ENCODE measurements around the gene CELF1. TPM values are rescaled to one million over a fixed set of nuclear protein-coding genes. Genes with fewer than 3 reads are reported as not detected.

The CELF1 gene
- total and polyA plus RNA-seq, 2 donors (not counting 1 experiment from before 2014, with no cell fraction given), result 81.1 to 100 TPM

GRCh38 chr11:47441421-47441820, 111.5 kb downstream of the CELF1 start:
- Histone ChIP-seq H3K36me3 (ENCODE audit: control insufficient read depth, insufficient read depth, low read length) (no peaks in the 10 kb centered on the region), H3K9ac (ENCODE audit: insufficient read depth, low read length) (no peak overlapping the region), H4K20me1 (ENCODE audit: control insufficient read depth, extremely low read depth, insufficient read depth, low read length) (no peaks in the 10 kb centered on the region), H3K27me3 (ENCODE audit: control insufficient read depth, insufficient read depth, low read length) (no peaks in the 10 kb centered on the region), H3K9me3 (ENCODE audit: control insufficient read depth, insufficient read depth, low read depth, low read length) (no peaks in the 10 kb centered on the region), H3K27ac (ENCODE audit: insufficient read depth, low read length) (no peak overlapping the region), H3K4me2 (ENCODE audit: extremely low read depth, insufficient read depth, low read length) (no peak overlapping the region), H3K4me3 (replicated peaks in 1 of 4; ENCODE audit: control extremely low read depth in 1 of 4, insufficient read depth in 1 of 4, low read depth in 3 of 4, low read length in 4 of 4) (no peak overlapping the region), H3K4me1 (ENCODE audit: control insufficient read depth, extremely low read depth, insufficient read depth, low read length) (no peaks in the 10 kb centered on the region), H2AFZ (ENCODE audit: low read length) (no peak overlapping the region), H3K79me2 (ENCODE audit: control insufficient read depth, insufficient read depth, low read length) (no peaks in the 10 kb centered on the region)
- no peak for TF ChIP-seq EZH2 (IDR thresholded peaks at IDR 0.05; ENCODE audit: low read length, missing control alignments)
- TF ChIP-seq, protein P1, sequence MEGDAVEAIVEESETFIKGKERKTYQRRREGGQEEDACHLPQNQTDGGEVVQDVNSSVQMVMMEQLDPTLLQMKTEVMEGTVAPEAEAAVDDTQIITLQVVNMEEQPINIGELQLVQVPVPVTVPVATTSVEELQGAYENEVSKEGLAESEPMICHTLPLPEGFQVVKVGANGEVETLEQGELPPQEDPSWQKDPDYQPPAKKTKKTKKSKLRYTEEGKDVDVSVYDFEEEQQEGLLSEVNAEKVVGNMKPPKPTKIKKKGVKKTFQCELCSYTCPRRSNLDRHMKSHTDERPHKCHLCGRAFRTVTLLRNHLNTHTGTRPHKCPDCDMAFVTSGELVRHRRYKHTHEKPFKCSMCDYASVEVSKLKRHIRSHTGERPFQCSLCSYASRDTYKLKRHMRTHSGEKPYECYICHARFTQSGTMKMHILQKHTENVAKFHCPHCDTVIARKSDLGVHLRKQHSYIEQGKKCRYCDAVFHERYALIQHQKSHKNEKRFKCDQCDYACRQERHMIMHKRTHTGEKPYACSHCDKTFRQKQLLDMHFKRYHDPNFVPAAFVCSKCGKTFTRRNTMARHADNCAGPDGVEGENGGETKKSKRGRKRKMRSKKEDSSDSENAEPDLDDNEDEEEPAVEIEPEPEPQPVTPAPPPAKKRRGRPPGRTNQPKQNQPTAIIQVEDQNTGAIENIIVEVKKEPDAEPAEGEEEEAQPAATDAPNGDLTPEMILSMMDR (conservative IDR thresholded peaks at IDR 0.05 in 1 of 2, IDR thresholded peaks at IDR 0.05 in 1 of 2; ENCODE audit: low read depth in 1 of 2, low read length in 2 of 2), result no peak
- DNase-seq (ENCODE audit: low read depth in 2 of 2), result no peak

- H3K4me1 ChIP-seq (ENCODE audit: control insufficient read depth, extremely low read depth, insufficient read depth, low read length), result no peaks in the 10 kb centered on the region
- H2AFZ ChIP-seq (ENCODE audit: low read length), result no peak overlapping the region
- no peak overlapping the region for H3K27ac ChIP-seq (ENCODE audit: insufficient read depth, low read length)
- no peaks in the 10 kb centered on the region for H4K20me1 ChIP-seq (ENCODE audit: control insufficient read depth, extremely low read depth, insufficient read depth, low read length)
- no peak overlapping the region for H3K4me2 ChIP-seq (ENCODE audit: extremely low read depth, insufficient read depth, low read length)
- H3K27me3 ChIP-seq (ENCODE audit: control insufficient read depth, insufficient read depth, low read length), result no peaks in the 10 kb centered on the region
- H3K79me2 ChIP-seq (ENCODE audit: control insufficient read depth, insufficient read depth, low read length), result no peaks in the 10 kb centered on the region
- TF ChIP-seq, protein P1 (conservative IDR thresholded peaks at IDR 0.05 in 1 of 2, IDR thresholded peaks at IDR 0.05 in 1 of 2; ENCODE audit: low read depth in 1 of 2, low read length in 2 of 2), result no peak
- TF ChIP-seq EZH2 (IDR thresholded peaks at IDR 0.05; ENCODE audit: low read length, missing control alignments), result no peak
- H3K9ac ChIP-seq (ENCODE audit: insufficient read depth, low read length), result no peak overlapping the region
- DNase-seq (ENCODE audit: low read depth in 2 of 2), result no peak
- H3K9me3 ChIP-seq (ENCODE audit: control insufficient read depth, insufficient read depth, low read depth, low read length), result no peaks in the 10 kb centered on the region
- no peaks in the 10 kb centered on the region for H3K36me3 ChIP-seq (ENCODE audit: control insufficient read depth, insufficient read depth, low read length)
- H3K4me3 ChIP-seq (replicated peaks in 1 of 4; ENCODE audit: control extremely low read depth in 1 of 4, insufficient read depth in 1 of 4, low read depth in 3 of 4, low read length in 4 of 4), result no peak overlapping the region
These were observed 112.9 kb downstream of the CELF1 start for GRCh38 chr11:47440054-47440476.

GRCh38 chr11:47438721-47439120, 114.2 kb downstream of the CELF1 start:
- Histone ChIP-seq H3K36me3 (ENCODE audit: control insufficient read depth, insufficient read depth, low read length) (no peaks in the 10 kb centered on the region), H3K4me1 (ENCODE audit: control insufficient read depth, extremely low read depth, insufficient read depth, low read length) (no peaks in the 10 kb centered on the region), H3K9me3 (ENCODE audit: control insufficient read depth, insufficient read depth, low read depth, low read length) (no peaks in the 10 kb centered on the region), H3K79me2 (ENCODE audit: control insufficient read depth, insufficient read depth, low read length) (no peaks in the 10 kb centered on the region), H3K9ac (ENCODE audit: insufficient read depth, low read length) (no peak overlapping the region), H3K4me2 (ENCODE audit: extremely low read depth, insufficient read depth, low read length) (no peak overlapping the region), H4K20me1 (ENCODE audit: control insufficient read depth, extremely low read depth, insufficient read depth, low read length) (no peaks in the 10 kb centered on the region), H2AFZ (ENCODE audit: low read length) (no peak overlapping the region), H3K27me3 (ENCODE audit: control insufficient read depth, insufficient read depth, low read length) (no peaks in the 10 kb centered on the region), H3K4me3 (replicated peaks in 1 of 4; ENCODE audit: control extremely low read depth in 1 of 4, insufficient read depth in 1 of 4, low read depth in 3 of 4, low read length in 4 of 4) (no peak overlapping the region), H3K27ac (ENCODE audit: insufficient read depth, low read length) (no peak overlapping the region)
- TF ChIP-seq, protein P1 (conservative IDR thresholded peaks at IDR 0.05 in 1 of 2, IDR thresholded peaks at IDR 0.05 in 1 of 2; ENCODE audit: low read depth in 1 of 2, low read length in 2 of 2), result no peak
- no peak for TF ChIP-seq EZH2 (IDR thresholded peaks at IDR 0.05; ENCODE audit: low read length, missing control alignments)
- DNase-seq (ENCODE audit: low read depth in 2 of 2), result no peak

Data from fibroblast of lung (primary cell).